GM21360 (cell line): ENCODE measurements around the gene PCED1B.
"Not testable (repeated sequence)": the region's sequence is repeated elsewhere in the genome, so short reads cannot be mapped to it uniquely, and the experiment has no call there.

Experiments used
- ATAC-seq: cut with Tn5 transposase; IDR thresholded peaks from one replicate; pipeline ENCODE4 v1.9.1; 2021; ENCODE audit warnings: mild to moderate bottlenecking, moderate library complexity; ENCODE audit not compliant: unreplicated experiment

Gene PCED1B

GRCh38 chr12:47117305-47117704, 37.9 kb downstream of the PCED1B start:
- not testable (repeated sequence) for ATAC-seq

DNA sequence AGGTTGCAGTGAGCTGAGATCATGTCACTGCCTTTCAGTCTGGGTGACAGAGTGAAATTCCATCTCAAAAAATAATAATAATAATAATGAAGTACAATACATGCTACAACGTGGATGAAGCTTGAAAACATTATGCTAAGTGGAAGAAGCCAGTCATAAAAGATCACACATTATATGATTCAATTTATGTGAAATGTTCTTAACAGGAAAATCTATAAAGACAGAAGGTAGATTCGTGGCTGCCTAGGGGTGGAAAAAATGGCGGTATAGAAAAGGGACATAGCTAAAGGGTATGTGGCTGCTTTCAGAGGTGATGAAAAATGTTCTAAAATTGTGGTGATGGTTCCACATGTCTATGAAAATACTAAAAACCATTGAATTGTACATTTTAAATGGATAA, 41.3 kb downstream of the PCED1B start:
- no peak for ATAC-seq

GRCh38 chr12:47121146-47121545, 41.7 kb downstream of the PCED1B start:
- no peak for ATAC-seq

GRCh38 chr12:47122602-47123001, 43.2 kb downstream of the PCED1B start:
- no peak for ATAC-seq

- ATAC-seq = no peak
Measured at GRCh38 chr12:47123730-47124129, 44.3 kb downstream of the PCED1B start.

DNA sequence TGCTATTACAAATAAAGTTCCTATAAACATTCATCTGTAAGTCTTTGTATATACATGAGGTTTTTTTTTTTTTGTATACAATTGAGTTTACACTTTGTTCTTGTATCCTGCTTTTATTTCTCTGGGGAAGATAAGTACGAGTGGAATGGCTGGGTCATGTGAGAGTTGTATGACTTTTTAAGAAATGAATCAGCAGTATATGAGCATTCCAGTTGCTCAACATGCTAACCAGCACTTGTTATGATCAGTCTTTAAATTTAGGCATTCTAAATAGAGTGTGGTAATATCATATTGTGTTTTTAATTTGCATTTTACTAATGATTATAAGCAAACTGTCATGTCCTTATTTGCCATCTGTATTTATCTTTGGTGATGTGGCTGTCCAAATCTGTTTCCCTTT, 45.0 kb downstream of the PCED1B start:
- ATAC-seq = no peak

GRCh38 chr12:47126246-47126645, 46.8 kb downstream of the PCED1B start:
- ATAC-seq = no peak

GRCh38 chr12:47131011-47131410, 51.6 kb downstream of the PCED1B start:
- ATAC-seq = no peak

DNA sequence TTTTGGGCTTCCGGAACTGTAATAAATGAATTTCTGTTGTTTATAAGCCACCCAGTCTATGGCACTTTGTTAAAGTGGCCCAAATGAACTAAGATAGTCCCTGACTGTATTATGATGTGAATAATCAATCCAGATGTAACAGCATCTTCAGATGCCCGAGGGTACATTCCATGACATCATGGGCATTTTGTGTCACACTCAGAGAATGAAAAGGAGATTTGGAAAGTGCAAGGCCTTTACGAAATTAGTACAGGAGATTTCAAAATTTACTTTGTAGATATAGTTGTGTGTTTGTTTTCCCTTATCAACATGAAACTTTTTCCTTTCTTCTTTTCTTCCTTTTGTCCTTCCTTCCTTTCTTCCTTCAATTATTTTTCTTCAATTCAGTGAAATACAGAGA, 54.6 kb downstream of the PCED1B start:
- no peak for ATAC-seq

DNA sequence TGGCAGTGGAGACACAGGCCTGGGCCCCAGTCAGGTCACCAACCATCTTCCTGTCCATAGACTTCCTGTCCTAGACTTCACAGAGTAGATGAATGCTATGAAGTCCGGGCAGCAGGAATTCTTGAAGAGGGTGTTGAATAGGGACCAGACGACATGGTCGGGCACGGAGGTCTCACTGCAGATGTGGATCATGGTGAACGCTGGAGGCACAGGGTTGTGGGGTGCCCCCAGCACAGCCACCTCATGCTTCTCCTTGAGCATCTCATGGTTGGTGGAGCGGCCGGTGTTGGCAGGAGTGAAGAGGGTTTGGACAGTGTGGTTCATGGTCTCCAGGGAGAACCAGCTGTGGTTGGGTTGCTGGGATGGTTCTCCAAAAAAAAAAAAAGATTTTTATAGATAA, 56.2 kb downstream of the PCED1B start:
- ATAC-seq = no peak

GRCh38 chr12:47139000-47139681, 59.7 kb downstream of the PCED1B start:
- no peak for ATAC-seq

- no peak for ATAC-seq
Measured at GRCh38 chr12:47141459-47141858, 62.0 kb downstream of the PCED1B start.

DNA sequence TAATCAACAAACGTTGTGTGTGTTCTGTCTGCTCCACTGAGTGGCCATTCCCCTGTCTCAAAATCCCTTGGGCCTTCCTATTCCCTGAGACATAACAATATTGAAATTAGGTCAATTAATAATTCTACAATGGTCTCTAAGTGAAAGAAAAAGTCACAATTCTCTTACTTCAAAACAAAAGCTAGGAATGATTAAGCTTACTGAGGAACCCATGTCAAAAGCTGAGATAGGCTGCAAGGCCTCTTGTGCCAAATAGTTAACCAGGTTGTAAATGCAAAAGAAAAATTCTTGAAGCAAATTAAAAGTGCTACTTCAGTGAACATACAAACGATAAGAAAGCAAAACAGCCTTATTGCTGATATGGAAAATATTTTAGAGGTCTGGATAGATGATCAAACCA, 65.3 kb downstream of the PCED1B start:
- ATAC-seq = no peak

DNA sequence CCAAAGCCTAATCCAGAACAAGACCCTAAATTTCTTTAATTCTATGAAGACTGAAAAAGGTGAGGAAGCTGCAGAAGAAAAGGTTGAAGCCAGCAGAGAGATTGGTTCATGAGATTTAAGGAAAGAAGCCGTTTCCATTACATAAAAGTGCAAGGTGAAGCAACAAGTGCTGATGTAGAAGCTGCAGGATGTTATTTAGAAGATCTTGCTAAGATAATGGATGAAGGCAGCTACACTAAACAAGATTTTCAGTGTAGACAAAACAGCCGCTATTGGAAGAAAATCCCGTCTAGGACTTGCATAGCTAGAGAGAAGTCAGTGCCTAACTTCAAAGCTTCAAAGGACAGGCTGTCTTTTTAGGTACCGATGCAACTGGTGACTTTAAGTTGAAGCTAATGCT, 65.8 kb downstream of the PCED1B start:
- no peak for ATAC-seq

GRCh38 chr12:47147739-47148138, 68.3 kb downstream of the PCED1B start:
- no peak for ATAC-seq

GRCh38 chr12:47149146-47149545, 69.7 kb downstream of the PCED1B start:
- no peak for ATAC-seq

GRCh38 chr12:47152095-47152494, 72.7 kb downstream of the PCED1B start:
- ATAC-seq = no peak

GRCh38 chr12:47155457-47156166, 76.2 kb downstream of the PCED1B start:
- no peak for ATAC-seq

- no peak for ATAC-seq
Measured at GRCh38 chr12:47156167-47156736, 76.8 kb downstream of the PCED1B start.

DNA sequence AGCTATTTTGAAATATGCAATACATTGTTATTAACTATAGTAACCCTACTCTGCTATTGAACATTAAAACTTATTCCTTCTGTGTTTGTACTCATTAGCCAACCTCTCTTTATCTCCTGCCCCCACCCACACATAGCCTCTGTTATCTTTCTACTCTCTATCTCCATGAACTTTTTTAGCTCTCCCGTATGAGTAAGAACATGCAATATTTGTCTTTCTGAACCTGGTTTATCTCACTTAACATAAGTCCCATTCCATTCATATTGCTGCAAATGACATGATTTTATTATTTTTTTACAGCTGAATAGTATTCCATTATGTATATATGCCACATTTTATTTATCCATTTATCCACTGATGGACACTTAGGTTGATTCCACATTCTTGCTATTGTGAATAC, 79.4 kb downstream of the PCED1B start:
- no peak for ATAC-seq

DNA sequence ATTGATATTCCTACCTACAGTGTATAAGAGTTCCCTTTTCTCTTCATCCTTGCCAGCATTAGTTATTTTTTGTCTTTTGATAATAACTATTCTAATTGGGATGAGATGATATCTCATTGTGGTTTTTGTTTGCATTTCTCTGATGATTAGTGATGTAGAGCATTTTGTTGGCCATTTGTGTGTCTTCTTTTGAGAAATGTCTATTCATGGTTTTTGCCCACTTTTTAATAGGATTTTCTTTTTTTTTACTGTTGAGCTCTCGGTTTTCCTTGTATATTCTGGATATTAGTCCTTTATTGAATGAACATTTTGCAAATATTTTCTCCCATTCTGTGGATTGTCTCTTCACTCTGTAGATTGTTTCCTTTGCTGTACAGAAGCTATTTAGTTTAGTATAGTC, 79.9 kb downstream of the PCED1B start:
- ATAC-seq = no peak
